HepG2 (cell line): ENCODE results near the gene MICB. TPM values are rescaled to one million over a fixed set of nuclear protein-coding genes. Genes with fewer than 3 reads are reported as not detected.
A peak's percentile ranks its signal among the peaks of the same experiment; 100 is the strongest.

Experiments
- ATAC-seq: fragments of 200-7000 bp; cut with Tn5 transposase; 3 replicates; pipeline ENCODE4 v1.9.1; 2020; ENCODE audit warnings: mild to moderate bottlenecking, moderate library complexity
- BruUV-seq: library from RNA; stranded (reverse); fragments of 400-500 nt; replicated peaks from 2 replicates; lab custom pipeline; 2021; lab: Mats Ljungman, UMichigan
- CTCF ChIA-PET: fragments of 300-600 bp; formaldehyde crosslinking; extraction: SDS; loops from one replicate; lab custom pipeline; 2021; ENCODE audit warnings: low total read pairs, inconsistent platforms, low intra/inter-chr PET ratio; lab: Yijun Ruan, JAX
- POLR2A ChIA-PET: fragments of 350-600 bp; sonication (Branson Sonifier 250); formaldehyde crosslinking; loops from one replicate; lab custom pipeline; 2020; ENCODE audit warnings: antibody characterized with exemption, inconsistent platforms; lab: Yijun Ruan, JAX
- DNase-seq: peaks from one replicate; pipeline ENCODE4 v3.0.0-alpha.2; 2015; ENCODE audit warnings: low spot score
- FAIRE-seq: peaks from 3 replicates; lab custom pipeline; 2011; peaks lifted over from hg19 to GRCh38; lab: Jason Lieb, UNC
- H2AFZ ChIP-seq: one replicate; pipeline ENCODE4 v1.6.1; 2011; ENCODE audit warnings: low read length, inconsistent platforms
- H3K27ac ChIP-seq: fragments of 300-600 bp; 3 replicates; pipeline ENCODE4 v1.8.0; 2011; ENCODE audit warnings: mixed run types, mild to moderate bottlenecking, mixed read lengths, low read length, inconsistent platforms; ENCODE audit not compliant: insufficient read depth; ENCODE audit errors: extremely low read length
- H3K27me3 ChIP-seq, 2 experiments: fragments of 200-600 bp in 1 of 2; 2 replicates in 1 of 2; 3 replicates in 1 of 2; pipeline versions ENCODE4 v1.6.0 to v1.8.0; 2011; ENCODE audit warnings: low read length in 2 of 2, mild to moderate bottlenecking in 2 of 2, moderate library complexity in 2 of 2, inconsistent platforms in 1 of 2; ENCODE audit not compliant: insufficient read depth in 2 of 2, control insufficient read depth in 1 of 2
- H3K36me3 ChIP-seq, 2 experiments: fragments of 200-600 bp in 1 of 2; replicated peaks in 1 of 2; 2 replicates in 1 of 2; 3 replicates in 1 of 2; pipeline versions ENCODE4 v1.5.1 to v1.8.0; 2011; ENCODE audit warnings: low read length in 2 of 2, inconsistent platforms in 1 of 2; ENCODE audit not compliant: insufficient read depth in 2 of 2, control insufficient read depth in 1 of 2
- H3K4me1 ChIP-seq: 2 replicates; pipeline ENCODE4 v1.5.1; 2012; ENCODE audit warnings: low read length, inconsistent platforms; ENCODE audit not compliant: insufficient read depth
- H3K4me2 ChIP-seq: 2 replicates; pipeline ENCODE4 v1.6.0; 2011; ENCODE audit warnings: low read depth, low read length, inconsistent platforms
- H3K4me3 ChIP-seq, 3 experiments: fragments of 200-600 bp in 1 of 3; sonication (generic), shearing (Covaris generic) in 1 of 3; replicated peaks in 1 of 3; 2 replicates each; pipeline ENCODE4 v1.5.1; 2011 to 2016; ENCODE audit warnings: low read length in 3 of 3, inconsistent platforms in 2 of 3, low read depth in 2 of 3, mild to moderate bottlenecking in 2 of 3, control low read depth in 1 of 3, mixed read lengths in 1 of 3; ENCODE audit not compliant: insufficient read depth in 1 of 3
- H3K79me2 ChIP-seq: one replicate; pipeline ENCODE4 v1.6.1; 2011; ENCODE audit warnings: low read length, inconsistent platforms; ENCODE audit not compliant: insufficient read depth
- H3K9ac ChIP-seq: 2 replicates; pipeline ENCODE4 v1.6.0; 2011; ENCODE audit warnings: mild to moderate bottlenecking, low read depth, low read length, inconsistent platforms; ENCODE audit not compliant: insufficient read depth
- H3K9me3 ChIP-seq: 2 replicates; pipeline ENCODE4 v1.5.1; 2012; ENCODE audit warnings: mild to moderate bottlenecking, low read length
- H4K20me1 ChIP-seq: 2 replicates; pipeline ENCODE4 v1.6.0; 2011; ENCODE audit warnings: inconsistent platforms, mild to moderate bottlenecking, low read length, moderate library complexity; ENCODE audit not compliant: insufficient read depth
- IRX3 ChIP-seq: sonication (generic); formaldehyde crosslinking; IDR thresholded peaks from 2 replicates; pipeline ENCODE4 v1.8.1; 2023; ENCODE audit warnings: mild to moderate bottlenecking, low read depth, missing genetic modification reagents, borderline replicate concordance
- MAFF ChIP-seq: IDR thresholded peaks from 2 replicates; pipeline ENCODE4 v1.6.1; 2011; ENCODE audit warnings: low read depth, low read length, improper control_type of control experiment
- PAF1 ChIP-seq: IDR thresholded peaks from 2 replicates; pipeline ENCODE4 v1.6.1; 2016; ENCODE audit warnings: missing genetic modification reagents, missing compliant biosample characterization
- PHF5A ChIP-seq: IDR thresholded peaks from one replicate; pipeline ENCODE4 v1.6.1; 2018; ENCODE audit warnings: low read depth, missing genetic modification reagents; ENCODE audit not compliant: unreplicated experiment
- POLR2A ChIP-seq, 2 experiments: IDR thresholded peaks; 2 replicates each; pipeline ENCODE4 v1.6.1; 2011; ENCODE audit warnings: low read depth in 2 of 2, low read length in 2 of 2, mild to moderate bottlenecking in 1 of 2, moderate library complexity in 1 of 2; ENCODE audit not compliant: insufficient read depth in 1 of 2
- POLR2G ChIP-seq: fragments of 200-400 bp; formaldehyde crosslinking; IDR thresholded peaks from 2 replicates; pipeline ENCODE4 v1.6.1; 2018; ENCODE audit warnings: mild to moderate bottlenecking, low read depth, low read length, moderate library complexity
- RBM22 ChIP-seq: fragments of 200-400 bp; formaldehyde crosslinking; optimal IDR thresholded peaks from 2 replicates; pipeline ENCODE3; 2017; ENCODE audit warnings: mild to moderate bottlenecking, low read length, moderate library complexity
- REPIN1 ChIP-seq: sonication (generic); formaldehyde crosslinking; IDR thresholded peaks from 2 replicates; pipeline ENCODE4 v1.8.0; 2022; ENCODE audit warnings: missing genetic modification reagents, low read depth, mild to moderate bottlenecking, borderline replicate concordance
- TARDBP ChIP-seq: sonication (generic); formaldehyde crosslinking; IDR thresholded peaks from 2 replicates; pipeline ENCODE4 v1.8.0; 2022; ENCODE audit warnings: mild to moderate bottlenecking, missing genetic modification reagents
- ZNF333 ChIP-seq: sonication (generic); formaldehyde crosslinking; IDR thresholded peaks from 2 replicates; pipeline ENCODE4 v1.4.0; 2020; ENCODE audit warnings: mild to moderate bottlenecking, missing genetic modification reagents, borderline replicate concordance
- WGBS: methylation state at CpG from one replicate; pipeline ENCODE4 v1.1.6; 2017; ENCODE audit warnings: low lambda C conversion rate; 5-methylcytosine and 5-hydroxymethylcytosine counted together
- in situ Hi-C: cut with HindIII; loops from 2 replicates; pipeline ENCODE4 v1.10.0; 2017; ENCODE audit warnings: low pct_unique_long_range_greater_than_20kb; ENCODE audit not compliant: extremely low pct_ligation_motif_present
- intact Hi-C: fragments of 100-400 bp; cut with micrococcal nuclease; formaldehyde crosslinking; loops from one replicate; pipeline ENCODE4 v1.10.0; 2022; ENCODE audit not compliant: unreplicated experiment
- polyA plus RNA-seq, 8 experiments: library from polyadenylated mRNA; depleted of rRNA in 3 of 8; stranded (reverse) in 7 of 8; unstranded in 1 of 8; fragments of >200 nt; fragmentation: Illumina TruSeq in 4 of 8; extraction: Trizol in 4 of 8; gene quantifications; 2 replicates each; pipeline versions ENCODE4 v1.2.1 to v1.2.3, GENCODE V29; 2011 to 2016; ENCODE audit warnings: low read depth in 4 of 8, missing spikeins in 1 of 8, mixed read lengths in 1 of 8; ENCODE audit not compliant: insufficient read depth in 1 of 8
- total RNA-seq, 5 experiments: library from RNA; depleted of rRNA; stranded (reverse); fragments of >200 nt; fragmentation: Illumina TruSeq; extraction: Trizol; gene quantifications; 2 replicates each; pipeline ENCODE4 v1.2.3, GENCODE V29; 2016; ENCODE audit warnings: low read depth in 1 of 5
- TF ChIP-seq, protein P1 (sequence below): sonication (generic); formaldehyde crosslinking; IDR thresholded peaks from 2 replicates; pipeline ENCODE4 v1.4.0; 2020; ENCODE audit warnings: mild to moderate bottlenecking, missing genetic modification reagents

MICB gene
- total and polyA plus RNA-seq, 2 of the 13 experiments (the other 11 are each of a cell fraction or from before 2014, with no cell fraction given): 12.5 to 12.8 TPM

DNA sequence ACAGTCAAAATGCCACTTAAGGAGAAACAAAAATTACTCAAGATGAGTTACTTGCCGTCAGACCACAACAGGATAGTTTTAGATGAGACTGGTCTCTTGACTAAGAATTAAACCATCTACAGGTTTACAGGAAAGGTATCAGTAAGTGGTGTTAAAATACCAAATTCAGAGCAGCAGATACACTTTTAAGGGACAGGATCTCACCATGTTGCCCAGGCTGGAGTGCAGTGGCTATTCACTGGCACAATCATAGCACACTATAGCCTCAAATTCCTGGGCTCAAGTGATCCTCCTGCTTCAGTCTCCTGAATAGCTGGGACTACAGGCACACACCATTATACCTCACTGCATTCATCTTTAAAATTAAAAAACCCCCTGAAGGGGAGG is 35.5 kb downstream of the MICB start (continued):
- TF ChIP-seq, protein P1, sequence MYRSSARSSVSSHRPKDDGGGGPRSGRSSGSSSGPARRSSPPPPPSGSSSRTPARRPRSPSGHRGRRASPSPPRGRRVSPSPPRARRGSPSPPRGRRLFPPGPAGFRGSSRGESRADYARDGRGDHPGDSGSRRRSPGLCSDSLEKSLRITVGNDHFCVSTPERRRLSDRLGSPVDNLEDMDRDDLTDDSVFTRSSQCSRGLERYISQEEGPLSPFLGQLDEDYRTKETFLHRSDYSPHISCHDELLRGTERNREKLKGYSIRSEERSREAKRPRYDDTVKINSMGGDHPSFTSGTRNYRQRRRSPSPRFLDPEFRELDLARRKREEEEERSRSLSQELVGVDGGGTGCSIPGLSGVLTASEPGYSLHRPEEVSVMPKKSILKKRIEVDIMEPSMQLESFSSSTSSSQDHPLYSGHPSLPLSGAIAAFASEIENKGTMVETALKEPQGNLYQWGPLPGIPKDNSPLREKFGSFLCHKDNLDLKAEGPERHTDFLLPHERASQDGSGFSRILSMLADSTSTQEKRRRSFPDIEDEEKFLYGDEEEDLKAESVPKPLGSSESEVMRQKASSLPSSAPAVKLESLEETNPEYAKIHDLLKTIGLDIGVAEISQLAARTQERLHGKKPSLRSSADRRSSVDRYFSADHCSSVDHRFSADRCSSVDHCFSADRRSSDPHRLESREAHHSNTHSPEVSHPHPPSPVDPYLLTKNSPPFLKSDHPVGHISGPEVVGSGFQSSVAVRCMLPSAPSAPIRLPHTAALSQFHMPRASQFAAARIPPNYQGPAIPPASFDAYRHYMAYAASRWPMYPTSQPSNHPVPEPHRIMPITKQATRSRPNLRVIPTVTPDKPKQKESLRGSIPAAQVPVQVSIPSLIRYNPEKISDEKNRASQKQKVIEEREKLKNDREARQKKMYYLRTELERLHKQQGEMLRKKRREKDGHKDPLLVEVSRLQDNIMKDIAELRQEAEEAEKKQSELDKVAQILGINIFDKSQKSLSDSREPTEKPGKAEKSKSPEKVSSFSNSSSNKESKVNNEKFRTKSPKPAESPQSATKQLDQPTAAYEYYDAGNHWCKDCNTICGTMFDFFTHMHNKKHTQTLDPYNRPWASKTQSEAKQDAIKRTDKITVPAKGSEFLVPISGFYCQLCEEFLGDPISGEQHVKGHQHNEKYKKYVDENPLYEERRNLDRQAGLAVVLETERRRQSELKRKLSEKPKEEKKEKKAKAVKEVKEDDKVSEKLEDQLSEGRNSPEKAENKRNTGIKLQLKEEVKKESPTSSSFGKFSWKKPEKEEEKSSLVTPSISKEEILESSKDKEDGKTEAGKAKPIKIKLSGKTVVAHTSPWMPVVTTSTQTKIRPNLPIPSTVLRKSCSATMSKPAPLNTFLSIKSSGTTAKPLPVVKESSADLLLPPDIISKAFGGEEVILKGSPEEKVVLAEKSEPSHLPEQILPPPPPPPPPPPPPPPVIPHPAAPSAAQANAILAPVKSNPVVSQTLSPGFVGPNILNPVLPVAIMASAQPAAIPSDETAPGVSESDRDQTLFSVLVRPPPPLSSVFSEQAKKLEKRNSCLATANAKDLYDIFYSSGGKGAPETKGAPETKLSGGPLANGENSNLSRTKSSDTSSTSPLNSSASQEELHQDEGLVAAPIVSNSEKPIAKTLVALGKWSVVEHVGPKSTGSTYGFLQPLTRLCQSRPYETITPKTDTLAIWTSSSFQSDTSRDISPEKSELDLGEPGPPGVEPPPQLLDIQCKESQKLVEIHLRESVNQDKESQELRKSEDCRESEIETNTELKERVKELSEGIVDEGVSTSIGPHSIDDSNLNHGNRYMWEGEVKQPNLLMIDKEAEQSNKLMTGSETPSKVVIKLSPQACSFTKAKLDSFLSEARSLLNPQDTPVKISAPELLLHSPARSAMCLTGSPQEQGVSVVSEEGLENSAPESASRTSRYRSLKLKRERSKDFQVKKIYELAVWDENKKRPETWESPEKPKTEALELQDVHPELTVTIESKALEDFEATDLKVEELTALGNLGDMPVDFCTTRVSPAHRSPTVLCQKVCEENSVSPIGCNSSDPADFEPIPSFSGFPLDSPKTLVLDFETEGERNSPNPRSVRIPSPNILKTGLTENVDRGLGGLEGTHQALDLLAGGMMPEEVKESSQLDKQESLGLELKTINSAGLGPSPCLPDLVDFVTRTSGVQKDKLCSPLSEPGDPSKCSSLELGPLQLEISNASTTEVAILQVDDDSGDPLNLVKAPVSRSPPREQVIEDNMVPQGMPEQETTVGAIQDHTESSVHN (CRISPR knock-in tag): no peak

DNA sequence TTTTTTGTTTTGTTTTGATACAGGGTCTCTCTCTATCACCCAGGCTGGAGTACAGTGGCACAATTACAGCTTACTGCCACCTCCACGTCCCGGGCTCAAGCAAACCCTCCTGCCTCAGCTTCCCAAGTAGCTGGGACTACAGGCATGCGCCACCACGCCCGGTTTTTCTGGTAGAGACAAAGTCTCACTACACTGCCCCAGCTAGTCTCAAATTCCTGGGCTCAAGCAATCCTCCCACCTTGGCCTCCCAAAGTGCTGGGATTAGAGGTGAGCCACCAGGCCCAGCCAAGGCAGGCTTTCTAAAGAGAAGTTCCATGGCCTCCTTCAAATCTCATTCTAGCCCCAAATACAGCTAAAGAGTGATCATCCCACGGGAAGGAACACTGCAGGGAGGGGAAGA is 36.1 kb downstream of the MICB start:
- no peak for FAIRE-seq
- peaks cover 34% of the 10 kb centered on the region for H3K79me2 ChIP-seq
- H3K27ac ChIP-seq: no peak overlapping the region
- in situ Hi-C loops: no loop called here
- H4K20me1 ChIP-seq: peaks cover 74% of the 10 kb centered on the region
- no peak overlapping the region for H2AFZ ChIP-seq
- H3K4me3 ChIP-seq: no peak overlapping the region
- TF ChIP-seq IRX3 (CRISPR knock-in tag): 0 out of 2 replicates have a peak, but pooled peaks have one; percentile 26
- peak; percentile 19; the same call in 1 of the 2 replicates for TF ChIP-seq POLR2G
- 0 out of 2 replicates have a peak, but pooled peaks have one; percentile 16 for TF ChIP-seq PAF1 (CRISPR knock-in tag)
- no peak for TF ChIP-seq ZNF333 (CRISPR knock-in tag)
- TF ChIP-seq TARDBP (CRISPR knock-in tag): no peak
- 0 out of 2 replicates have a peak, but pooled peaks have one; percentile 25 for TF ChIP-seq REPIN1 (CRISPR knock-in tag)
- TF ChIP-seq MAFF: no peak
- 0 out of 4 replicates have a peak, but pooled peaks of 1 of the 2 experiments have one; percentile 14 for TF ChIP-seq POLR2A (IDR thresholded peaks at IDR 0.05; ENCODE audit: insufficient read depth in 1 of 2, low read depth in 2 of 2, low read length in 2 of 2)
- TF ChIP-seq PHF5A: peak; percentile 8
- TF ChIP-seq RBM22: peak; percentile 6
- TF ChIP-seq, all 625 proteins: peak for 7
- Histone ChIP-seq H3K36me3 (peaks cover 51 to 90% of the 10 kb centered on the region in 2 experiments), H3K4me1 (peaks cover 79% of the 10 kb centered on the region), H3K4me2 (no peak overlapping the region), H3K9ac (no peak overlapping the region), H3K9me3 (no peaks in the 10 kb centered on the region), H3K27me3 (no peaks in the 10 kb centered on the region)
- DNase-seq (no peak), ATAC-seq (no peak)
- intact Hi-C loops: no loop called here
- CTCF ChIA-PET: no interaction called here
- POLR2A ChIA-PET: interaction anchor here (1.3 kb wide), 1 partner anchor 8 kb away, joined by 6 read pairs; the partner anchor contains the start of gene DDX39B
- over 99% methylated on average over 6 of the region's 6 CpGs for WGBS
- BruUV-seq: TSS peak; percentile 32
